HG03575 (cell line): ENCODE measurements around the gene AFAP1L2.
"Not testable (repeated sequence)": the region's sequence is repeated elsewhere in the genome, so short reads cannot be mapped to it uniquely, and the experiment has no call there.

Source experiments
- ATAC-seq: cut with Tn5 transposase; IDR thresholded peaks from one replicate; pipeline ENCODE4 v1.9.1; 2021; ENCODE audit not compliant: unreplicated experiment, insufficient number of reproducible peaks, low FRiP score; ENCODE audit errors: extremely low read depth

Gene AFAP1L2

DNA sequence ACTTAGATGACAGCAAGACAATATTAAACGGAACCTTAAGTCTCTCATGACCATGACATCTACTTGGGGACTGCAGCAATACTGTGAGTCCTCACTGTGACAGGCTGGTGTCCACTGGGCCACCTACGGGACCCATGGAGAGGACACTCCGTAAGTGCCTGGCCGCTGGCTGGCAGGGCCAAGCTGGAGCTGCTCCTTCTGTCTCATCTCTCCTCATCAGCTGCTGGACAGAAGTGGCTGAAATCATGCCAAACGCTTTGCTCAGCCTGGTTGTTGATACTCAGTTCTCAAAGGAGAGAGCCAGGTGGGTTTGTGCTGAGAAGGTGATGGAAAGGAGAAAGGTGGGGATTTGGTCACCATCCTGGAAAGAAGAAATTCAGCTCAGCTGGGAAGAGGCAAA lies 33.3 kb downstream of the AFAP1L2 start:
- no peak for ATAC-seq

DNA sequence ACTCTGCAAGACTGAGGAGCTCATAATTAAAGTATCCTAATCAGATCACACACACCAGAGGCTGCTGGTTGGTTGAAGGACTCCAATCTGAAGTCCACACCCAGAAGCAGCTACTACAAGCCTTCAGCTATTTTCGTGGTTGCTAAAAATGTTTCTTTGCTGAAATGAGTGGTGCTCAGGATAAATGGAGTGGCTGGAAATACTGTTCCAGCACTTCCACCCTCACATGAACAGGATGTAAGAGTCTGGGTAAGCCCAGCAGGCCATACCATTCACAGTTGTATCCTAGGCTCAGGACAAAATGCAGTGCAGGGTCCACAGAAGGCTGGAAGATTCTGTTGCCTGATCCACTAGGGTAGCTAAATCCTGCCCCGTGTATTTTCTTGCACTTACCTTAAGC lies 34.1 kb downstream of the AFAP1L2 start:
- no peak for ATAC-seq

DNA sequence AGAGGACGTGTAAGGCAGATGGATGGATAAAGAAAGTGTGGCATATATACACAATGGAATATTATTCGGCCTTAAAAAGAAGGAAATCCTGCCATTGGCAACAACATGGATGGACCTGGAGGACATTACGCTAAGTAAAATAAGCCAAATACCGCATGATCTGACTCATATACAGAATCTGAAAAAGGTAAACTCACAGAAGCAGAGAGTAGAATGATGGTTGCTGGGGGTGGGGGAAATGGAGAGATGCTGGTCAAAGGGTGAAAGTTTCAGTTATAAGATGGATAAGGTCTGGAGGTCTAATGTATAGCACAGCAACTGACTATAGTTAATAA lies 36.3 kb downstream of the AFAP1L2 start:
- ATAC-seq: no peak

DNA sequence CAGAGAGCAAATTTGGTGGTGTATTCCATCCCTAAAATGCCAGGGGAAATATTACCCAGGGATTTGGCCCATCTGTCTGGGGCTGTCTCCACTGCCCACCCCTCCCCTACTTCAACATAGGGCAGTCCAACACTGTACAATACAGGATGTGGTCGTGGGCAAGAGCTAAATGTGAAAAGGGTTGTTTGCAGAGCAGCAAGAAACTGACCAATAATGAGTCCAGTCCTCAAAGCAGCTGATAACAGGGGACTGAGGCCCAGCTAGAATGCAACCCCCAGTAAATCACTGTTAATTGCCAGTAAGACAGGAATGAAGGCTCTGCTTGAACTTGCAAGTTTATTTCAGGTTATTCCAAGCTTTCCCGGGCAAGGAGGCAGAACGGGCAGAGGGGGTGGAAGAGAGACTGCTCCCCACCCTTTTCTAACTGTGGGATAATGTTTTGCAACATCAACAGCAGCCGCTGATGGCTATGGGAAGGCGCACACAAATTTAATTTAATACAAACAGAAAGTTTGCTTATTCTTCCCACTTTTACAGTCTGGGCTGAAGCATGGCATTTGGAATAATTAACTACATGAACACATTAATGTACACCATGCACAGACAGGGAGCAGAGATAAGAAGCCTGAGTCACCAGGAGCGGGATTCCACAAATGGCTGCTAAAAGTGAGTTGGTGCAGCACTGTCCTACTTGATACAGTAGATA lies 36.8 kb downstream of the AFAP1L2 start:
- no peak for ATAC-seq

DNA sequence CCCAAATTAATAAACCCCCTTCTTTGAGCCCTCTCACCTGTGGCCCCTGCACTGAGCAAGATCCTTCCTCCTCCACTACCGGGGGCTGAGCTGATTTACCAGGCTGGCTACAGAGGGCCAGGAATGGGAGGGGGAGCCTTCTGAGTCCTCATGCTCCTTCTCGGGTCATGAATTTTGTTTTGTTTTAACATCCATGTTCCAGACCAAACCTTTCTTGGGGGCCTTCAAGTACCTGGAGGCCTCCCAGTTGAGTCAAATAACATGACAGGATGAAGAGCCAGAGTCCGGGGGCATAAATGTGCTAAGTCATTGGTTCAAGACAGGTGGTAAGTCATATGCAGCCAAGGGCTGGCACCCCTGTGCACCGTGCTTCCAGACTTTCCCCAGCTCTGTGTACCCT lies 39.6 kb downstream of the AFAP1L2 start:
- ATAC-seq: no peak

DNA sequence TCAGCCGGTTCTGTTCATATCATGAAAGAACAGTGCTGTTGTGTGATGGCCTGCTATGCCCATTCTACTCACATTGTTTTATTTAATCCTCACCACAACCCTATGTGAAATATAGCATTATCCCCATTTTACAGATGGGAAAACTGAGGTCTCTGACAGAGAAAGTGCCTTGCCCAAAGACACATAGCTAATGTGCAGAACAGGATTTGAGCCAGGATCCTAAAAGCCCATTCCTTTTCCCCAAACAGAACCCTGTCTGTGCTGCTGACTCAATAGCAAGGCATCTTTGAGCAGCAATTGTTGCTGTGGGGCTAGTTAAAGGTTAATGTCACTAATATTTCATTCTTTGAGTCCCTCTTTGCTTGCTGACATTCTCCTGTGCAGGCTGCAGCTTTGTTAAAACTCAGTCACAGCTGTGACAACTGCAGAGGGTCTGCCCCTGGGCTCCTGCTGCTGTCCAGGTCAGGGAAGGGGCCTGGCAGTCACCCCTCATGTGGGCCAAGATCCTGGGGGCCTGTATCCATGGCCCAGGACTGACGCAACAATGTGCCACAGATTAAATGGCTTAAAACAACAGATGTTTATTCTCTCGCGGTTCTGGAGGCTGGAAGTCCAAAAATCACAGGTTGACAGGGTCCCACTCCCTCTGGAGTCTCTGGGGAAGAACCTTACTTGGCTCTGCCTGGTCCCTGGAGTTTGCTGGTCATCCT lies 40.4 kb downstream of the AFAP1L2 start:
- no peak for ATAC-seq

DNA sequence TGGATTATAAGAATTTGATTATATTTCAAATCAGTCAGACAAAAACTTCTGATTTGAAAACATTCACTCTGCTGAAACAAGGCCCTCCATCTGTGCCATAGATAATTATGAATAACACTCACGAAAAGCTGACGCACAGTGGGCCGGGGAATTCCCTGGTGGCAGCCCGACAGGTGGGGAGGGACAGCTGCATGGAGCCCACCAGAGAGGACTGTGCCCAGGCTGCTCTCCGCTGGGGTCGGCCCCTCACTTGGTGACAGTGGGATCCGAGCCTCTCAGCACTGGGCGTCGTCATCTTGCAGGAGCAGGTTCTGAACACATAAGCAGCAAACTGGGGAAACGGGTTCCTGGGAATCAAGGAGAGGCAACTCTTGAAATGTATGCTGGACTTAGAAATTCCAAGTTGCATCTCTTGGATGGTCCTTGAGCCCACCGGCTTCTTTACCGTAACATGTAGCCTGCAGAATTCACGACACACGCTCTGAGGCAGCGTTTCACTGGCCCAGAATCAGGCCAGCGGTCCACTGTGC lies 41.4 kb downstream of the AFAP1L2 start:
- ATAC-seq: no peak

DNA sequence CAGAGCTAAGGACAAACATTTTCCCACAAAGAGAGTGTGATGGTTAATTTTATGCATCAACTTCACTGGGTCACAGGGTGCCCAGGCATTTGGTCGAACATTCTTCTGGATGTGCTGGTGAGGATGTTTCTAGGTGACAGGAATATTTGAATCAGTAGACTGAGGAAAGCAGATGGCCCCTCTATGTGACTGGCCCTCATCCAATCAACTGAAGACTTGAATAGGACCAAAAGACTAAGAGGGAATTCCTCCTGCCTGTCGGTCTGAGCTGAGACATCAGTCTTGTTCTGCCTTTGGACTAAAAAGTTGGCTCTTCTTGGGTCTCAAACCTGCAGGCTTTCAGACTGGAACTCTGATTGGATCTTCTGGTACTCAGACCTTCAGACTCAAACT lies 44.4 kb downstream of the AFAP1L2 start:
- ATAC-seq: no peak

DNA sequence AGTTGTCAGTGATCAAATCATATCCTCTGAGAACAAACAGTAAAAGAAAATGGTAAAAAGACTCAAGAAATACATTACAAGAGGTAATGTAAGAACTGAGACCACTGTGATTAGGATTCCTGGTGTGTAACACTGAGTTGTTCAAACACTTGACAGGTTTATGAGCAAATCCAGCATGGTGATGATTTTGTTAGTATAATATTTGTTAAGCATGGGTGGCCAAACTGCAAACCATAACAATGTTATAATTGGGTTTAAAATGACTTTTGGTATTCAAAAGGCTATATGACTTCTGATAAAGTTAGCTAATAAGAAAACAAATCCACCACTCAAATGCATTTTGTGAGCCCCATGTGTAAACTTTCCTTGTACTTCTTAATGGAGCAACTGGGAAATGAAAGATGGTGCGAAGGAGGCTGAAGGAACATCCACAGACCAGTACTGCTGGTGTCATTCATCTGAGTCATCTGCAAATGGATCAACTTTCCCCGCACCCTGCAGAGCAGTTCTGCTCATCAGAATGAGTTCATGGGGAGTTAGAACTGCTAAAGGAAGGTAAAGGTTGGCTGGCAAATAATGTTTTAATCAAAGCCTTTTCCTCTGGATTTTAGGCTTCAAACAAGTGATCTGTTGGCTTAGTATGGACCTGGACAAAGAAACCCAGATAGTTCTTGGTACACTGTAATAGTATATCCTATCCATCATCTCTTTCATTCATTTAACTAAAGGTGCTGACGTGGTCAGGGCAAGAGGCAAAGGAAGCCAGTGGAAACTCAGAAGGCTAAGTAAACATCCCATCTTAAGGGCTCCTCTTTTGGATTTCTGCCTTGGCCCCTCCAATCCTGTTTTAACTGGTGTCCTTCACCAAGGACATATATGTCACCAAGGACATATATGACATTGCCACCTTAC lies 45.0 kb downstream of the AFAP1L2 start:
- ATAC-seq: no peak

DNA sequence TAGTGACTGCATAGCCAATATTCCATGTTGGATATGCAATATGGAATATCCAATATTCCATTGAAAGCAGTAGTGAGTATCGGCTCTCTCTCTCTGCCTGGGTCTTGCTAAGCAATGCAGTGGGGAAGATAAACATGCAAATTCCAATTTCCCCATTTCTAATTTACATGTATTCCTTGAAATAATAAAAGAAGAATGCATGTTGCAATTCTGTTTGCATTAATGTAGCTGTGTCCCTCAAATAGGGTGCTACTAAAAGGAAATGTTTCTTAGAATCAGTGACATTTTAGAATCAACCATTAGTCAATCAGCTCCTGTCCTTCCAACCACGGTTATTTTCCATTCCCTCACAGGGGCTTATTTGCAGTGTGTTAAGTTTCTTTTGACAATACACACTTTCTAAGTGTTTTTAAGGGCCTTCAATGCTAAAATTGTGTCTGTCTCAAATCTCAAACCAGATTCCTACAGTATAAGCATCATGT lies 46.7 kb downstream of the AFAP1L2 start:
- ATAC-seq: no peak

DNA sequence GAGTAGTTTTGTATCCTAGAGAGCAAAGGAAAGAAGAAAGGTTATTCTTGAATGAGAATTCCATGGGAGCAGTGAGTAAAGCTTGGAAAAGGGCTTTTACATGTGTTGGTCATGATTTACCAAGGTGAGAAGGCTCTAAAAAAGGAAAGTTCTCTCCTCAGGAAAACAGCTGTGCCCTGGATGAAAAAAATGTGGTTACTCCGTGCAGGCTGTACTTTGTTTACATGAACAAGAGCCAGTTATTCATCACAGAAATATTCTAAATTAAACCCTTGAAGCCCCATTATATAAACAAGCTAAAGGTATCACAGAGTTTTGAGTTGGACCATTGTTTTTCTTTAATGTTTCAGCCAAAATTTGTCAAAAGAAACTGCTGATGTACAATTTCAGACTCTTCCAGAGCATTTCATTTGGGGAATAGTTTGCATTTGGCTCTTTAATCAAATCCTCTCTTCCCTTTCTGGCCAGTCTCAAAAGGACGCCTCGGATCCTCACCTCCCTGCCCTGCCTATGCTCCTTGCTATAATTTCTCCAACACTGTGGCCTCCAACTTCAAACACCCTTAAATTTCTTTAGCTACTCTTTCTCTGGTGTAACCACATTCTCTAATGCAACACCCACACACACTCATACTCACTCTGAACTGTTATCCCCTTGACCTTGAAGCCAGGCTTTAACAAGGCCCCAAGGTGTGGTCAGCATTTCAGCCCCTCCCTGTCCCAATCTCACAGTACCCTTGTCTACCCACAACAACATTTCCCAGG lies 47.4 kb downstream of the AFAP1L2 start:
- ATAC-seq: no peak

DNA sequence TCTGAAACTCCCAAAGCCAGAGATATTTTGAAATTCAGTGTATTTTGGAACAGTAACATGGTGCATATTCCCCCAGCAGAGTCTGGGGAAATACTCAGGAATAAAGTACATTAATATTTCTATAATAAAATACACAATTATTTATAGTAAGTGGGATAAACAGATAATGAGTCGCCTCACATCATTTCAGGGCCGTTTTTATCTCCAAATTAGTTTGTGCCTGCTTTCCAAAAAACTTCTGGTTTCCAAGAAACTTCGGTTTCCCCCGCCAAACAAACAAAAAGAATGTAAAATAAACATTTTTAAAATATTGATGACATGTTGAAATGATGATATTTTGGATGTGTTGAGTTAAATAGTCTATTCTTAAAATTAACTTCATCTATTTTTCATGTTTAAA lies 48.2 kb downstream of the AFAP1L2 start:
- no peak for ATAC-seq

DNA sequence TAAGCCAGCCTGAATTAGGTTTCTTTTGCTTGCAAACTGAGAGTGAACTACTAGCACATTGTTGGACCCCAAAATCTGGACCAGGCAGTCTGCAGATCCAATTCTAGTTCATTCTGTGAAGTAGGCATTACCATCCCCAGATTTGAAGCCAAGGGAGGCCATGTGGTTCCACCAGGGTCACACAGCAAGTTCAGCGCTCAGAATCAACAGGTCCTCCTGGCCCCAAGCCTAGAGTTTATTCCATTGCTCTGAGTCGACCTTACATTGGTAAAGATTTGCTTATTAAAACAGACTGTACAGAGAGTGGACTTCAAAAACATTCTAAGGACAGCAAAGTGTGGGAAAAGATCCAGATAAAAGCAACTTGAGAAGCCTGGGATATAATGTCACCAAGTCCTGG lies 50.9 kb downstream of the AFAP1L2 start:
- no peak for ATAC-seq

DNA sequence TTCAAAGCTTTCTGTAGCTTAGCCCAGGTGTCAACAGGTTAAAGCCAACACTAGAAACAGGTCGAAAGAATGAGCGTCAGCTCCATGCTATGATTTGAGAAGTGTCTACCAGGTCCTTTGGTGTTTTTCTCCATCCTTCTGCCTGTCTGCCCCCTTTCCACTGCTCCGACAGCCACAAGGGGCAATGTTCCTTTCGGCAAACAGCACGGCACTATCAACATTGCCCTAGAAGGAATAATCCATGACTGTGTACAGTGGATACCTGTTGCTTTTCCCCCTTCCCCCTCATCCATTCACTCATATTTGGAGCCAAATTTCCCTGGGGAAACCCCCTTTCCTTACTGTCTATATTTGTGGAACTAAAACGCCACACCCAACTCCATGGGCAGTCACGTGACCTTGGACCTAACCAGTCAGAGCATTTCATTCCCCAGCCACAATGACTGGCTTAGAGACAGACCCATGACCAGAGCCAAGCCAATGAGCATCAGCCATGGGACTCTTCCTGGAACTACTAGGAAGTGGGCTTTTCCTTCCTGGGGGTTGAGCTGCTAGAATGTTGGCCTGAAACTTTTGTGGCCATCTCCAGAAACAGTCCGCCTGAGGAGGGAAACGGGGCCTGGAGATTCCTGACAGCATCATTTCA lies 51.5 kb downstream of the AFAP1L2 start:
- no peak for ATAC-seq

DNA sequence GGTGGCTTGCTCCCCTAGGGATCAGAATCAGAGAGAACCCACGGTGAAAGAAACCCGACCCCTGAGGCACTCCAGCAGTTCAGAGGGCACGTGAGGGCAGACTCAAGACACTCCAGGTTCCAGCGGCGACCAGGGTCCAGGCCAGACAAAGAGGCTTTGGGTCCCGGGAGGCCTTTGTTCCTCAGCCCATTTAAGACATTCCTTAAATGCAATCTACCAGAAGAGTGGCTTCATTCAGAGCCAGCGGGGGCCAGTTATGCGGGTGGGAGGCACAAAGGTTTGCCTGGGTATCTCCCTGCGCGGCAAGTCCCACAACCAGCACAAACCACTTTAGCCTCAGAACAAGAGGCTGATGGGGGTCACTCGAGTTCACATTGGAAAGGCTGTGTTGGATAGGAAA lies 53.6 kb downstream of the AFAP1L2 start:
- ATAC-seq: no peak

DNA sequence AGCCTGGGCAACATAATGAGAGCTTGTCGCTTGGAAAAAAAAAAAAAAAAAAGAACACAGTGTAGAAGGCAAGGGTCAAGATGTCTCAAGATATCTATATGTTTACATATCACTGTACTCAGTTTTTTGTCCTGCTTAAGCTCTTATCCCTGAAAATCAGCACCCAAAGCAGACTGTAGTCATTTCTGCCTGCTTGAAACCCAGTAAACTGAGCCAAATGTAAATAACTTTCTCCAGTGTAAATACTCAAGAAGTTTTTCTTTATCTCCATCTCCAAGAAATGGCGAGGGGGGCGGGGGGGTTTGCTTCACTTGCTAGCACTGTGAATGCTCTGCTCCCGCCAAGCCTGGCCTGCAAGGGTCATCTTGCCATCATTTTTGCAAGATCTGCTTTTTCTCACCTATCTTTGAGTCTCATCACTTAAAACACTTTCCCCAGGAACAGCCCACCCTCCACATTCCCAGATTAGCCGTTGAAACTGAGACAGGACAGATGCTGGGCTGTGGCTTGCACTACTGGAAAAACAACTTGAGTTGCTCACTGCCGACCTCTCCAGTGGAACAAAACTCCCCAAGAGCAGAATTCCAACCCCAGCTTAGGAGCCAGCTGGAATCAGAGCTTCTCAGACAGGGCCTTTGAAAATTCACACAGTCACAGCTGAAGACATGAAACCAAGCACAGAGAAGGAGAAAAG lies 54.6 kb downstream of the AFAP1L2 start:
- no peak for ATAC-seq

DNA sequence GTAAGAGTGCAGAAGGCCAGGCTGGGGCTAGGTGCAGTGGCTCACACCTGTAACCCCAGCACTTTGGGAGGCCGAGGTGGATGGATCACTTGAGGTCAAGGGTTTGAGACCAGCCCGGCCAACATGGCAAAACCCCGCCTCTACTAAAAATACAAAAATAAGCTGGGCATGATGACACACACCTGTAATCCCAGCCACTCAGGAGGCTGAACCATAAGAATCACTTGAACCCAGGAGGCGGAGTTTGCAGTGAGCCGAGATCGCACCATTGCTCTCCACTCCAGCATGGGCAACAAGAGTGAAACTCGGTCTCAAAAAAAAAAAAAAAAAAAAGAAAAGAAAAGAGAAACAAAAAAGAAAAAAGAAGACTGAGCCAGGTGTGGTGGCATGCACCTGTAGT lies 55.2 kb downstream of the AFAP1L2 start:
- ATAC-seq: not testable (repeated sequence)

DNA sequence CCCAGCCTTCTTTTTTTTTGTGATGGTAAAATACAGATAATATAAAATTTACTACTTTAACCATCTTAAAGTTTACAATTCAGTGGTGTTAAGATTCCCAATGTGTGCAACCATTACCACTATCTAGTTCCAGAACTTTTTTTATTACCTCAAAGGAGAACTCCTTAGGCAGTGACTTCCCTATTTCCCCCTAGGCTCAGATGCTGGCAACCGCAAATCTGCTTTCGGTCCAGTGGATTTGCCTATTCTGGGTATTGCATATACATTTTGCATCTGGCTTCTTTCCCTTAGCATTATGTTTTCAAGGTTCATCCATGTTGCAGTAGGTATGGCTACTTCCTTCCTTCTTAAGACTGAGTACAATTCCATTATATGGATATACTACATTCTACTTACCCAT lies 56.5 kb downstream of the AFAP1L2 start:
- ATAC-seq: no peak
